ENCODE data around the gene HMGB2.

GRCh38 chr4:173381610-173382009, 47.5 kb upstream of the HMGB2 start:
- no peak for TF ChIP-seq CTCF (conservative IDR thresholded peaks at IDR 0.05; ENCODE audit: low read depth, low read length)
- no peak for TF ChIP-seq EZH2phosphoT487 (IDR thresholded peaks at IDR 0.05; ENCODE audit: borderline replicate concordance, low read length)

Data from PC-3 (cell line).